DOHH2 (cell line): ENCODE measurements around the gene MORF4L2.
"Not testable (repeated sequence)": the region's sequence is repeated elsewhere in the genome, so short reads cannot be mapped to it uniquely, and the experiment has no call there.

ENCODE experiments used
- H3F3A ChIP-seq: fragments of 200-600 bp; sonication (generic), shearing (Covaris generic); 2 replicates; pipeline ENCODE4 v1.6.0; 2016; ENCODE audit warnings: antibody characterized with exemption, mild to moderate bottlenecking; ENCODE audit not compliant: control insufficient read depth, insufficient read depth
- H3K27ac ChIP-seq: fragments of 200-600 bp; sonication (generic); 2 replicates; pipeline ENCODE4 v1.5.1; 2014; ENCODE audit warnings: low read depth, mild to moderate bottlenecking, low read length, moderate library complexity
- H3K27me3 ChIP-seq: fragments of 200-600 bp; sonication (generic); 2 replicates; pipeline ENCODE4 v1.6.1; 2014; ENCODE audit warnings: mild to moderate bottlenecking, low read length, mixed read lengths; ENCODE audit not compliant: control insufficient read depth
- H3K36me3 ChIP-seq: fragments of 200-600 bp; sonication (generic); 2 replicates; pipeline ENCODE4 v1.6.1; 2014; ENCODE audit warnings: mild to moderate bottlenecking, low read length, moderate library complexity, mixed read lengths; ENCODE audit not compliant: control insufficient read depth
- H3K4me1 ChIP-seq: fragments of 200-600 bp; sonication (generic); 2 replicates; pipeline ENCODE4 v1.6.1; 2014; ENCODE audit warnings: mild to moderate bottlenecking, low read length, mixed read lengths; ENCODE audit not compliant: control insufficient read depth
- H3K4me2 ChIP-seq: fragments of 200-600 bp; sonication (generic); 2 replicates; pipeline ENCODE4 v1.6.0; 2014; ENCODE audit warnings: mild to moderate bottlenecking, low read length, moderate library complexity
- H3K4me3 ChIP-seq: fragments of 200-600 bp; sonication (generic); 2 replicates; pipeline ENCODE4 v1.5.1; 2014; ENCODE audit warnings: mild to moderate bottlenecking, low read length, mixed read lengths
- H3K79me2 ChIP-seq: fragments of 200-600 bp; sonication (generic); 2 replicates; pipeline ENCODE4 v1.6.1; 2014; ENCODE audit warnings: mild to moderate bottlenecking, low read length, mixed read lengths; ENCODE audit not compliant: control insufficient read depth
- H3K9me2 ChIP-seq: fragments of 200-600 bp; sonication (generic); replicated peaks from 2 replicates; pipeline ENCODE4 v1.6.1; 2014; ENCODE audit warnings: mild to moderate bottlenecking, low read length, mixed read lengths; ENCODE audit not compliant: control insufficient read depth
- H3K9me3 ChIP-seq: fragments of 200-600 bp; sonication (generic); 2 replicates; pipeline ENCODE4 v1.6.1; 2014; ENCODE audit warnings: antibody characterized with exemption, low read length, mixed read lengths; ENCODE audit not compliant: control insufficient read depth, insufficient read depth
- H4K20me1 ChIP-seq: fragments of 200-600 bp; sonication (generic); 2 replicates; pipeline ENCODE4 v1.6.0; 2014; ENCODE audit warnings: low read depth, mild to moderate bottlenecking, antibody characterized with exemption, low read length, moderate library complexity; ENCODE audit not compliant: control insufficient read depth, insufficient read depth
- CTCF ChIP-seq: fragments of 200-600 bp; sonication (generic); IDR thresholded peaks from one replicate; pipeline ENCODE4 v1.5.1; 2014; ENCODE audit warnings: antibody characterized with exemption, mild to moderate bottlenecking, low read depth, low read length; ENCODE audit not compliant: poor library complexity, severe bottlenecking
- EZH2phosphoT487 ChIP-seq: fragments of 200-600 bp; sonication (generic); IDR thresholded peaks from 2 replicates; pipeline ENCODE4 v1.6.1; 2017; ENCODE audit warnings: borderline replicate concordance, mild to moderate bottlenecking, antibody characterized with exemption, low read length, moderate library complexity, mixed read lengths

Gene MORF4L2

DNA sequence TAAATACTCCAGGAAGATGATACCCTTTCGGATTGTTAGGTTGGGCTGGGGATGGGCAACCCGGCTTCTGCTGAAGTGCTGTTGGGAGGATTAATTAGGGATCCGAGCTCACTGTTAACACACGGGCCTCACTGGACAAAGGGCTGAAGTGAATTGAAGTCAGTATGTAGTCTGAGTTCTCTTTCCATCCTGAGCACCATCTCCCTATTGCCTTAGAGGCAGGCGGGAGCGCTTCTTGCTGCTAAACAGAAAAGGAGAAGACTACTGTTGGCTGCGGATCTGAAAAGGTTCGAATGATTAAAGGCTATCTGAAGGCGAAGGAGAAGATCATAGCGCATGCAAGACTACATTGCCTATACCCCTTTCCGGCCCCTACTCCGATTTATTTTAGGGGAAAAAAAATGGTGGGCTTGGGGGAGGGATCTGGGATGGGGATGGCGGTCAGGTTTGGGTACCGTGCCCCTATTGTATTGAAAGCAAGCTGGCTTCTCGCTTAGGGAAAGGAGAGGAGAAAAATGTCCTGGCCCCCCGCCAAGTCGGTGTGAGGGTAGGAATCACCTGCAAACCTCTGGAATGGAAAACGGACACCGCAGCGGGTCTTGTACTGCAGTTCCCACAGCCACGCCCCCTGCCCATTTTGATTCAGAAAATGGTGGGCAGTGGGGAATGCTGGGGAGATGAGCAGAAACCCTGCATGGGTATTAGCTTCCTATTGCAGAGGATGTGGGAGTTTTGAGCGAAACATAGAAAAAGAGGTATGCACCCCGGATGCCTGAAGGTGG lies 22.3 kb downstream of the MORF4L2 start:
- Histone ChIP-seq H3K27ac (no peak overlapping the region), H3K4me3 (no peak overlapping the region), H3K4me1 (no peaks in the 10 kb centered on the region), H3K9me2 (no peaks in the 10 kb centered on the region), H3K27me3 (peaks cover 3% of the 10 kb centered on the region; the same call in 1 of the 2 replicates), H3K79me2 (no peaks in the 10 kb centered on the region), H3K9me3 (no peaks in the 10 kb centered on the region), H4K20me1 (no peaks in the 10 kb centered on the region), H3K4me2 (no peak overlapping the region), H3K36me3 (no peaks in the 10 kb centered on the region), H3F3A (no peaks in the 10 kb centered on the region)
- TF ChIP-seq CTCF: no peak
- TF ChIP-seq EZH2phosphoT487: no peak

- not testable (repeated sequence) for H3K9me3 ChIP-seq, H3F3A ChIP-seq, H3K9me2 ChIP-seq, H3K4me1 ChIP-seq, H4K20me1 ChIP-seq, H3K27me3 ChIP-seq, H3K4me2 ChIP-seq, H3K79me2 ChIP-seq, H3K27ac ChIP-seq, H3K36me3 ChIP-seq, H3K4me3 ChIP-seq
Observed at GRCh38 chrX:103659460-103659859, 27.0 kb downstream of the MORF4L2 start.

DNA sequence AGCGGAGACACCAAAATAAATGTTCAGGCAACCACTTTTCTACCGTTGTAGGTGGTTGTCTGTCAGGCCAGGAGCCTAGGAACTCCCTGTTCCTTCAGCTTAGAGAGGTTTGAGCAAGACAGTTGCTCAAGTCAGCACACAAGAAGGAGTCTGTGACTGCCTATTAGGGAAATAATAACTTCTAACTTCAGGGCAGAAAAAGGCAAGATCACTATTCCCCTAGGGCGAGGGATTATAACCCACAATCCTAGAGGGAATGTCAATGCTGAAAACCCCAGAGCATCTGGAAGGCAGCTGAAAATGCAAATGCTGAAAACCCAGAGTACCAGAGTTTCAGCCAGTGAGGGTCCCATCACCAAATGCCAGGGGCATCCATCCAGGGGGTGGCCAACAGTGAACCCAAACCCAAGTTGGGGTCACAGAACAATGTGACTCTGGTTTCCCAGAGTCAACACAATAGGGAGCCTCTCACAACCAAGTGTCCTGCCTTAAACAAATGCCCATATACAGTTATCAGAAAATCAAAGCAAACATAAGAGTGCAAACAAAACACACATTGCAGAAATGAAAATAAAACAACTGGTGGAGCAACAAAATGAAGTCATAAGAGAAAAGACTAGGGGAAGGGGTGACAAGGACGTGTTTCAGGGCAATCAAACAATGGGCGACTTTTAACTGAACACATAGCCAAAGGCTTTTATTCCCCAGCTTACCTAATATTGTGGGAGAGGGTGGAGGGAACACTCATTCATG lies 27.6 kb downstream of the MORF4L2 start:
- H3K27me3 ChIP-seq: peaks cover 3% of the 10 kb centered on the region; the same call in 1 of the 2 replicates
- no peaks in the 10 kb centered on the region for H3K9me2 ChIP-seq
- H3K4me1 ChIP-seq: no peaks in the 10 kb centered on the region
- H3F3A ChIP-seq: no peaks in the 10 kb centered on the region
- TF ChIP-seq CTCF (no peak), EZH2phosphoT487 (no peak)
- no peaks in the 10 kb centered on the region for H3K79me2 ChIP-seq
- H3K9me3 ChIP-seq: no peaks in the 10 kb centered on the region
- no peaks in the 10 kb centered on the region for H4K20me1 ChIP-seq
- H3K36me3 ChIP-seq: no peaks in the 10 kb centered on the region
- H3K4me3 ChIP-seq: no peak overlapping the region
- no peak overlapping the region for H3K27ac ChIP-seq
- no peak overlapping the region for H3K4me2 ChIP-seq

- not testable (repeated sequence) for H3K9me3 ChIP-seq, H3K27me3 ChIP-seq, H3K79me2 ChIP-seq, H3K27ac ChIP-seq, H3K4me2 ChIP-seq, H4K20me1 ChIP-seq, H3K4me1 ChIP-seq, H3K36me3 ChIP-seq, H3K9me2 ChIP-seq, H3F3A ChIP-seq, H3K4me3 ChIP-seq
Observed at GRCh38 chrX:103657066-103657465, 29.4 kb downstream of the MORF4L2 start.
